Measurements from ENCODE around the gene CDK5RAP3. TPM values are rescaled to one million over a fixed set of nuclear protein-coding genes. Genes with fewer than 3 reads are reported as not detected.
A peak's percentile ranks its signal among the peaks of the same experiment; 100 is the strongest.
"Not testable (repeated sequence)": the region's sequence is repeated elsewhere in the genome, so short reads cannot be mapped to it uniquely, and the experiment has no call there.

The CDK5RAP3 gene
- total RNA-seq, 2 donors from 2014 or later, result 232 to 255 TPM

- ATAC-seq (replicated peaks in 1 of 2), result no peak
- peaks cover 2 to 3% of the 10 kb centered on the region in 2 donors for H3K36me3 Mint-ChIP-seq (ENCODE audit: insufficient read depth in 2 of 2)
- no peak overlapping the region for H3K4me3 Mint-ChIP-seq
- H3K9me3 Mint-ChIP-seq, result no peaks in the 10 kb centered on the region
- H3K27ac Mint-ChIP-seq, result no peak overlapping the region
- no peak for DNase-seq
- H3K4me1 Mint-ChIP-seq (ENCODE audit: low read depth), result no peaks in the 10 kb centered on the region
- H3K27me3 Mint-ChIP-seq (ENCODE audit: low read depth), result no peaks in the 10 kb centered on the region
Observed at GRCh38 chr17:47989700-47990099, 18.8 kb downstream of the CDK5RAP3 start.

GRCh38 chr17:47990962-47991731, 20.2 kb downstream of the CDK5RAP3 start:
- H3K4me1 Mint-ChIP-seq (ENCODE audit: low read depth), result no peaks in the 10 kb centered on the region
- no peaks in the 10 kb centered on the region for H3K27me3 Mint-ChIP-seq (ENCODE audit: low read depth)
- no peak for DNase-seq
- no peak overlapping the region for H3K4me3 Mint-ChIP-seq
- ATAC-seq (replicated peaks in 1 of 2), result no peak
- H3K9me3 Mint-ChIP-seq, result no peaks in the 10 kb centered on the region
- no peak overlapping the region for H3K27ac Mint-ChIP-seq
- no peaks in the 10 kb centered on the region for H3K36me3 Mint-ChIP-seq (ENCODE audit: insufficient read depth in 2 of 2)

GRCh38 chr17:47992216-47992615, 21.3 kb downstream of the CDK5RAP3 start:
- no peak for DNase-seq
- no peaks in the 10 kb centered on the region for H3K4me1 Mint-ChIP-seq (ENCODE audit: low read depth)
- H3K27ac Mint-ChIP-seq, result no peak overlapping the region
- H3K27me3 Mint-ChIP-seq (ENCODE audit: low read depth), result no peaks in the 10 kb centered on the region
- H3K36me3 Mint-ChIP-seq (ENCODE audit: insufficient read depth in 2 of 2), result no peaks in the 10 kb centered on the region
- H3K4me3 Mint-ChIP-seq, result no peak overlapping the region
- H3K9me3 Mint-ChIP-seq, result no peaks in the 10 kb centered on the region
- ATAC-seq (replicated peaks in 1 of 2), result no peak

- Mint-ChIP-seq H3K4me1 (ENCODE audit: low read depth) (no peaks in the 10 kb centered on the region), H3K27ac (no peak overlapping the region), H3K27me3 (ENCODE audit: low read depth) (no peaks in the 10 kb centered on the region), H3K9me3 (no peaks in the 10 kb centered on the region), H3K4me3 (no peak overlapping the region), H3K36me3 (ENCODE audit: insufficient read depth in 2 of 2) (no peaks in the 10 kb centered on the region)
- DNase-seq (no peak), ATAC-seq (replicated peaks in 1 of 2) (no peak)
Observed at GRCh38 chr17:47993031-47993564, 22.2 kb downstream of the CDK5RAP3 start.

GRCh38 chr17:47993964-47994363, 23.1 kb downstream of the CDK5RAP3 start:
- no peaks in the 10 kb centered on the region for H3K27me3 Mint-ChIP-seq (ENCODE audit: low read depth)
- no peaks in the 10 kb centered on the region for H3K9me3 Mint-ChIP-seq
- no peak overlapping the region for H3K4me3 Mint-ChIP-seq
- H3K4me1 Mint-ChIP-seq (ENCODE audit: low read depth), result no peaks in the 10 kb centered on the region
- no peak overlapping the region for H3K27ac Mint-ChIP-seq
- H3K36me3 Mint-ChIP-seq (ENCODE audit: insufficient read depth in 2 of 2), result no peaks in the 10 kb centered on the region
- ATAC-seq (replicated peaks in 1 of 2), result no peak
- no peak for DNase-seq

- ATAC-seq (replicated peaks in 1 of 2) (no peak), DNase-seq (no peak)
- H3K9me3 Mint-ChIP-seq, result no peaks in the 10 kb centered on the region
- no peaks in the 10 kb centered on the region for H3K27me3 Mint-ChIP-seq (ENCODE audit: low read depth)
- no peaks in the 10 kb centered on the region for H3K4me1 Mint-ChIP-seq (ENCODE audit: low read depth)
- H3K27ac Mint-ChIP-seq, result no peak overlapping the region
- H3K36me3 Mint-ChIP-seq (ENCODE audit: insufficient read depth in 2 of 2), result no peaks in the 10 kb centered on the region
- no peak overlapping the region for H3K4me3 Mint-ChIP-seq
Observed at GRCh38 chr17:47994724-47995123, 23.8 kb downstream of the CDK5RAP3 start.

GRCh38 chr17:47995241-47995935, 24.5 kb downstream of the CDK5RAP3 start:
- no peaks in the 10 kb centered on the region for H3K27me3 Mint-ChIP-seq (ENCODE audit: low read depth)
- no peaks in the 10 kb centered on the region for H3K4me1 Mint-ChIP-seq (ENCODE audit: low read depth)
- no peaks in the 10 kb centered on the region for H3K36me3 Mint-ChIP-seq (ENCODE audit: insufficient read depth in 2 of 2)
- ATAC-seq (replicated peaks in 1 of 2), result no peak
- no peak overlapping the region for H3K4me3 Mint-ChIP-seq
- no peak overlapping the region for H3K27ac Mint-ChIP-seq
- no peak for DNase-seq
- H3K9me3 Mint-ChIP-seq, result no peaks in the 10 kb centered on the region

GRCh38 chr17:47996201-47996600, 25.3 kb downstream of the CDK5RAP3 start:
- no peaks in the 10 kb centered on the region for H3K4me1 Mint-ChIP-seq (ENCODE audit: low read depth)
- ATAC-seq (replicated peaks in 1 of 2) (no peak), DNase-seq (no peak)
- no peaks in the 10 kb centered on the region for H3K27me3 Mint-ChIP-seq (ENCODE audit: low read depth)
- no peak overlapping the region for H3K4me3 Mint-ChIP-seq
- no peaks in the 10 kb centered on the region for H3K36me3 Mint-ChIP-seq (ENCODE audit: insufficient read depth in 2 of 2)
- no peak overlapping the region for H3K27ac Mint-ChIP-seq
- no peaks in the 10 kb centered on the region for H3K9me3 Mint-ChIP-seq

GRCh38 chr17:47997586-47997985, 26.7 kb downstream of the CDK5RAP3 start:
- ATAC-seq (replicated peaks in 1 of 2), result no peak
- no peak for DNase-seq
- Mint-ChIP-seq H3K4me3 (no peak overlapping the region), H3K36me3 (ENCODE audit: insufficient read depth in 2 of 2) (no peaks in the 10 kb centered on the region), H3K27me3 (ENCODE audit: low read depth) (peaks cover 4% of the 10 kb centered on the region), H3K4me1 (ENCODE audit: low read depth) (peaks cover under 1% of the 10 kb centered on the region), H3K27ac (no peak overlapping the region), H3K9me3 (no peaks in the 10 kb centered on the region)

GRCh38 chr17:47998044-47998443, 27.1 kb downstream of the CDK5RAP3 start:
- Mint-ChIP-seq H3K27ac (no peak overlapping the region), H3K4me3 (no peak overlapping the region), H3K4me1 (ENCODE audit: low read depth) (peaks cover 4% of the 10 kb centered on the region), H3K27me3 (ENCODE audit: low read depth) (peaks cover 9% of the 10 kb centered on the region), H3K9me3 (no peaks in the 10 kb centered on the region), H3K36me3 (ENCODE audit: insufficient read depth in 2 of 2) (no peaks in the 10 kb centered on the region)
- no peak for ATAC-seq (replicated peaks in 1 of 2)
- no peak for DNase-seq

- no peaks in the 10 kb centered on the region for H3K9me3 Mint-ChIP-seq
- no peaks in the 10 kb centered on the region for H3K36me3 Mint-ChIP-seq (ENCODE audit: insufficient read depth in 2 of 2)
- ATAC-seq (replicated peaks in 1 of 2) (peak; percentile 47 to 79), DNase-seq (no peak)
- peaks cover 7% of the 10 kb centered on the region for H3K4me1 Mint-ChIP-seq (ENCODE audit: low read depth)
- no peak overlapping the region for H3K27ac Mint-ChIP-seq
- no peak overlapping the region for H3K4me3 Mint-ChIP-seq
- peaks cover 18% of the 10 kb centered on the region for H3K27me3 Mint-ChIP-seq (ENCODE audit: low read depth)
Observed at GRCh38 chr17:47999582-47999981, 28.7 kb downstream of the CDK5RAP3 start.

- Mint-ChIP-seq H3K36me3 (ENCODE audit: insufficient read depth in 2 of 2) (no peaks in the 10 kb centered on the region), H3K9me3 (no peaks in the 10 kb centered on the region), H3K4me1 (ENCODE audit: low read depth) (peaks cover 10% of the 10 kb centered on the region), H3K4me3 (no peak overlapping the region), H3K27ac (no peak overlapping the region), H3K27me3 (ENCODE audit: low read depth) (peaks cover 23% of the 10 kb centered on the region)
- no peak for DNase-seq
- no peak for ATAC-seq (replicated peaks in 1 of 2)
Observed at GRCh38 chr17:48001197-48001596, 30.3 kb downstream of the CDK5RAP3 start.

- not testable (repeated sequence) for H3K9me3 Mint-ChIP-seq; ATAC-seq (replicated peaks in 1 of 2); H3K27ac Mint-ChIP-seq; DNase-seq; H3K36me3 Mint-ChIP-seq (ENCODE audit: insufficient read depth in 2 of 2); H3K4me3 Mint-ChIP-seq
- peaks cover 25% of the 10 kb centered on the region for H3K27me3 Mint-ChIP-seq (ENCODE audit: low read depth)
- H3K4me1 Mint-ChIP-seq (ENCODE audit: low read depth), result peaks cover 10% of the 10 kb centered on the region
Observed at GRCh38 chr17:48001657-48002056, 30.7 kb downstream of the CDK5RAP3 start.
